ENCODE results near the gene MAK. TPM values are rescaled to one million over a fixed set of nuclear protein-coding genes. Genes with fewer than 3 reads are reported as not detected.
"Not testable (repeated sequence)": the region's sequence is repeated elsewhere in the genome, so short reads cannot be mapped to it uniquely, and the experiment has no call there.

MAK gene
- total RNA-seq, 1 donor from 2014 or later = 0.41 TPM

DNA sequence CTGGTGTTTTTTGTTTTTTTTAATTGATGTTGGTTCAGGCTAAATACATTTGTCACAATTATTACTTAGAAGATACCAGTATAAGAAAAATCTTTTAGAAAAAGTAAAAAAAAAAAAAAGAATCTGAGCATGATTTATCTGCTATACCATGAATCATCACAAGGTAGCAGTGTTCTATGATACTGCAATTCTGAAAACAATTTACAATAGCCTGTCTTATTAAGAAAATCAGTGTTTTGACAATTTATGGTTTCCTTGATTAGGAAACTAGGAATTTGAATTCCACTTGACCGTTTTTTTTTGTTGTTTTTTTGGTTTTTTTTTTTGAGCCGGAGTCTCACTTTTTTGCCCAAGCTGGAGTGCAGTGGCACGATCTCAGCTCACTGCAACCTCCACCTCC, 9.3 kb upstream of the MAK start:
- Mint-ChIP-seq H3K4me3 (ENCODE audit: low read depth) (no peak overlapping the region), H3K4me1 (ENCODE audit: low read depth) (no peaks in the 10 kb centered on the region), H3K36me3 (ENCODE audit: low read depth) (no peaks in the 10 kb centered on the region), H3K27ac (no peak overlapping the region), H3K9me3 (peaks cover 5% of the 10 kb centered on the region), H3K27me3 (ENCODE audit: low read depth) (no peaks in the 10 kb centered on the region)
- no peak for DNase-seq (ENCODE audit: low spot score)
- intact Hi-C loops (cut with micrococcal nuclease) = no loop called here

- no peak for DNase-seq (ENCODE audit: low spot score)
- intact Hi-C loops (cut with micrococcal nuclease) = no loop called here
- Mint-ChIP-seq H3K4me3 (ENCODE audit: low read depth) (no peak overlapping the region), H3K4me1 (ENCODE audit: low read depth) (peaks cover 9% of the 10 kb centered on the region), H3K36me3 (ENCODE audit: low read depth) (peaks cover 2% of the 10 kb centered on the region), H3K27me3 (ENCODE audit: low read depth) (peaks cover 6% of the 10 kb centered on the region), H3K27ac (no peak overlapping the region), H3K9me3 (peaks cover 5% of the 10 kb centered on the region)
These were observed 5.2 kb upstream of the MAK start for GRCh38 chr6:10843554-10843953.

GRCh38 chr6:10838794-10839333, 525 bp upstream of the MAK start:
- intact Hi-C loops (cut with micrococcal nuclease) = loop anchor here (1.0 to 5.0 kb wide), 6 partner anchors 92 to 434 kb away; partner anchors contain the start of genes C6orf52, PAK1IP1, SMIM13 and TMEM14B
- Mint-ChIP-seq H3K27me3 (ENCODE audit: low read depth) (peaks cover 25% of the 10 kb centered on the region), H3K4me1 (ENCODE audit: low read depth) (peaks cover 21% of the 10 kb centered on the region), H3K27ac (peak overlapping the region; percentile 98), H3K9me3 (peaks cover 5% of the 10 kb centered on the region), H3K4me3 (ENCODE audit: low read depth) (peak overlapping the region; percentile 77), H3K36me3 (ENCODE audit: low read depth) (peaks cover 2% of the 10 kb centered on the region)
- no peak for DNase-seq (ENCODE audit: low spot score)

DNA sequence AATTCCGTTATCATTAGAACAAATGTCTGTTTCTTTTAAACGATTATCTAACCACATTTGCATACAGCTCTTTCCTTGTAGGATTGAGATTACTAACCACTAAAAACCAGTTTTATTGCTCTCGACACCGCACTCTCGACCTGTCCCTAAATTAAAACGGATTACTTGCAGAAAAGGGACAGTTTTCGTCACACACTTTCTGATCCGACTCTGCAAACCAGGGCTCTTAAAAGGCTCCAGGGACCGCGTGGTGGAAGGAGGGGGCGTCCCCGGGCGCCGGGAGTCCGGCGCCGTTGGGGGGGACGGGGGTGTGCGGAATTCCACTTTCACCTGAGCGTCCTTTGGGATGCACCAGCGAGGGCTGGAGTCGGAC, 731 bp downstream of the MAK start:
- H3K27ac Mint-ChIP-seq = peak overlapping the region; percentile 98
- peaks cover 21% of the 10 kb centered on the region for H3K4me1 Mint-ChIP-seq (ENCODE audit: low read depth)
- intact Hi-C loops (cut with micrococcal nuclease) = loop anchor here (2.0 to 5.0 kb wide), 4 partner anchors 43 to 310 kb away; partner anchors contain the start of genes C6orf52, PAK1IP1 and SMIM13

DNA sequence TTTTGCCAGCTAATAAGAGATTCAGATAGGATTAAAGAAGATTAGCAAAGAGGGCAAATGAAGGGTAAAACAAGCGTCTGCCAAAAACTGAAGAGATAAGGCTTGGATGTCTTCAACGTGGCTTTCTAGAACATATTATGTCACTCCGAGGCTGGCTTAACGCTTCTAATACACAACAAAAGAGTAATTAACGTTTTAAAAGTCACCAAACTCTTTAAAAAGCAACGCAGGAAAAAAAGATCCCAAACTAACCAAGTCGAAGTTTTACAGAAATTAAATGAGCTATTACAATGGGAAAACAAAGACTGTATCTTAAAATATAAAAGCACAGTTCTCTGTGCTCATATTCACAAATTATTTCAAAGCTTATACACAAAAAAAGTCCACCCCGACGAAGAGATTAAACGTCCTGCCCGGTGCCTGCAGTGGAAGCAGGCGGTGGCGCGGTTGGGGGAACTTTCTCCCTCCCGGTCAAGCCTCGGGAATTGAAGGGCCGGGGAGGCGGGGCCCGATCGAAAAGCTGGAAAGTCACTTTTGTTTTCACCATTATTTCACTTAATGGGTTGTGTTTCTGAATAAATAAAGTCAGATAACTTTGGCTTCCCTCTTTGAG, 1.2 kb downstream of the MAK start:
- peaks cover 21% of the 10 kb centered on the region for H3K4me1 Mint-ChIP-seq (ENCODE audit: low read depth)
- H3K27me3 Mint-ChIP-seq (ENCODE audit: low read depth) = peaks cover 25% of the 10 kb centered on the region
- H3K9me3 Mint-ChIP-seq = no peaks in the 10 kb centered on the region
- peak overlapping the region; percentile 77 for H3K4me3 Mint-ChIP-seq (ENCODE audit: low read depth)
- peak overlapping the region; percentile 98 for H3K27ac Mint-ChIP-seq
- H3K36me3 Mint-ChIP-seq (ENCODE audit: low read depth) = peaks cover 2% of the 10 kb centered on the region
- no peak for DNase-seq (ENCODE audit: low spot score)
- intact Hi-C loops (cut with micrococcal nuclease) = loop anchor here (2.0 to 5.0 kb wide), 4 partner anchors 44 to 310 kb away; partner anchors contain the start of genes C6orf52, PAK1IP1 and SMIM13

More for the DNA sequence above, 731 bp downstream of the MAK start:
- DNase-seq (ENCODE audit: low spot score) = no peak
- Mint-ChIP-seq H3K9me3 (no peaks in the 10 kb centered on the region), H3K4me3 (ENCODE audit: low read depth) (peak overlapping the region; percentile 77), H3K36me3 (ENCODE audit: low read depth) (peaks cover 2% of the 10 kb centered on the region), H3K27me3 (ENCODE audit: low read depth) (peaks cover 25% of the 10 kb centered on the region)

DNA sequence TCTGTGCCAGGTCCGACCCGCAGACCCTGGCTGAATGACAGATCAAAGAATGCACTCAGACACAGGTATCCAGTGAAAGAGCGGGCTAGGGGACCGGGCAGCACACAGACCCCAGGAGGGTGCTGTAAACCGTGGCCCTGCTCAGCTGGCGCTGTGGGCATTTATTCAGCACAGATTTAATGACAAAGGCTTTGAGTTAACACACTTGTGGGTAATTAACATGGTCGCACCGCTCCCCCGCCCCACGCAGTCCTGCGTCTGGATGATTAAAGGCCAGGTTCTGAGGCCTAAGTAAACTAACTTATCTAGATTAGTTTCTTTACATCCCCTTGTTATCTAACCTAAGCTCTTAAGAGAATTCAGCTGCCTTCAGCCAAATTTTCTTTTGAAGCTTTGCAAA, 3.5 kb downstream of the MAK start:
- peaks cover 19% of the 10 kb centered on the region for H3K27me3 Mint-ChIP-seq (ENCODE audit: low read depth)
- intact Hi-C loops (cut with micrococcal nuclease) = loop anchor here (5.0 kb wide), 3 partner anchors 143 to 308 kb away; partner anchors contain the start of genes C6orf52, PAK1IP1 and SMIM13

DNA sequence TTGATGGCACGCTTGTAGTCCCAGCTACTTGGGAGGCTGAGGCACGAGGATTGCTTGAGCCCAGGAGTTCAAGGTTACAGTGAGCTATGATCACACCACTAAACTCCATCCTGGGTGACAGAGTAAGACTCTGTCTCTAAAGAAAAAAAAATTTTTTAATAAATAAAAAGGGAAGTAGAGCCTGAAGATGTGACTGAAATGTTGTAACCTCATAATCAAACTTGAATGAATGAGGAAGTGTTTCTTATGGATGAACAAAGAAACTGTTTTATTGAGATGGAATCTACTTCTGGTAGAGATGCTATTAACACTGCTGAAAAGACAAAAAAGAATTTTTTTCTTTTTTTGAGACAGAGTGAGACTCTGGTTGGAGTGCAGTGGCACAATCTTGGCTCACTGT, 6.7 kb downstream of the MAK start:
- Mint-ChIP-seq H3K36me3 (ENCODE audit: low read depth) (no peaks in the 10 kb centered on the region), H3K4me1 (ENCODE audit: low read depth) (no peaks in the 10 kb centered on the region), H3K9me3 (no peaks in the 10 kb centered on the region), H3K27me3 (ENCODE audit: low read depth) (peaks cover 10% of the 10 kb centered on the region), H3K4me3 (ENCODE audit: low read depth) (no peak overlapping the region), H3K27ac (no peak overlapping the region)
- no peak for DNase-seq (ENCODE audit: low spot score)
- intact Hi-C loops (cut with micrococcal nuclease) = no loop called here

More for the DNA sequence above, 3.5 kb downstream of the MAK start:
- H3K4me3 Mint-ChIP-seq (ENCODE audit: low read depth) = no peak overlapping the region
- H3K9me3 Mint-ChIP-seq = no peaks in the 10 kb centered on the region
- no peak for DNase-seq (ENCODE audit: low spot score)
- peaks cover 2% of the 10 kb centered on the region for H3K36me3 Mint-ChIP-seq (ENCODE audit: low read depth)
- no peak overlapping the region for H3K27ac Mint-ChIP-seq
- H3K4me1 Mint-ChIP-seq (ENCODE audit: low read depth) = peaks cover 21% of the 10 kb centered on the region

- DNase-seq (ENCODE audit: low spot score) = no peak
- H3K27me3 Mint-ChIP-seq (ENCODE audit: low read depth) = no peaks in the 10 kb centered on the region
- H3K36me3 Mint-ChIP-seq (ENCODE audit: low read depth) = no peaks in the 10 kb centered on the region
- H3K4me1 Mint-ChIP-seq (ENCODE audit: low read depth) = no peaks in the 10 kb centered on the region
- no peak overlapping the region for H3K4me3 Mint-ChIP-seq (ENCODE audit: low read depth)
- H3K27ac Mint-ChIP-seq = no peak overlapping the region
- intact Hi-C loops (cut with micrococcal nuclease) = no loop called here
- H3K9me3 Mint-ChIP-seq = no peaks in the 10 kb centered on the region
These were observed 13.5 kb downstream of the MAK start for GRCh38 chr6:10824819-10825218.

- intact Hi-C loops (cut with micrococcal nuclease) = no loop called here
- Mint-ChIP-seq H3K27ac (no peak overlapping the region), H3K4me1 (ENCODE audit: low read depth) (no peaks in the 10 kb centered on the region), H3K4me3 (ENCODE audit: low read depth) (no peak overlapping the region), H3K27me3 (ENCODE audit: low read depth) (no peaks in the 10 kb centered on the region), H3K36me3 (ENCODE audit: low read depth) (no peaks in the 10 kb centered on the region), H3K9me3 (no peaks in the 10 kb centered on the region)
- DNase-seq (ENCODE audit: low spot score) = no peak
These were observed 14.0 kb downstream of the MAK start for GRCh38 chr6:10824297-10824696.

DNA sequence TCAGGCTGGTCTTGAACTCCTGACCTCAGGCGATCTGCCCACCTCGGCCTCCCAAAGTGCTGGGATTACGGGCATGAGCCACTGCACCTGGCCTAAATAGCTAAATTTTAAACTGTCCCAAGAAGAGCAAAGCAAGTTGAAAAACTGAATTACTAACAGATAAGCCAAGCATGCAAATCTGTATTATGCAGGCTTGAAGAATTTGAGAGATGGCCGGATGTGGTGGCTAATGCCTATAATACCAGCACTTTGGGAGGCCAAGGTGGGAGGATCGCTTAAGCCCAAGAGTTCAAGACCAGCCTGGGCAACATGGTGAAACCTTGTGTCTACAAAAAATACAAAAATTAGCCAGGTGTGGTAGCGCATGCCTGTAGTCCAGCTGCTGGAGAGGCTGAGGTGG, 24.2 kb downstream of the MAK start:
- H3K27me3 Mint-ChIP-seq (ENCODE audit: low read depth); H3K4me1 Mint-ChIP-seq (ENCODE audit: low read depth); H3K27ac Mint-ChIP-seq; H3K4me3 Mint-ChIP-seq (ENCODE audit: low read depth); DNase-seq (ENCODE audit: low spot score); intact Hi-C loops (cut with micrococcal nuclease); H3K9me3 Mint-ChIP-seq; H3K36me3 Mint-ChIP-seq (ENCODE audit: low read depth): not testable (repeated sequence)

DNA sequence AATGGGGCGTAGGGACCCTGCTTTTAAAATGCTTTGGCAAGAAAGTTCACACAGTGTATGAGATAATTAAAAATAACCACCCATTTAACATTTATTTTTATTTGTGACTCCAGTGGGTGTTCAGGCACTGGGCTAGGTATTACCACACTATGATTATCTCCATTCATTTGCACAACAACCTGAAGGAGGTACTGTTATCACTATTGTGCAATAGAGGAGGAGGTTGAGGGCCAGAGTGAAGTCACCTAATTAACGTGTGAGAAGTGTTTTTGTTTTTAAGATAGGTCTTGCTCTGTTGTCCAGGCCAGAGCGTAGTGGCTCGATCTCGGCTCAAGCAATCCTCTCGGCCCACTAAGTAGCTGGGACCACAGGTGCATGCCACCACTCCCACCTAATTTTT, 29.2 kb downstream of the MAK start:
- Mint-ChIP-seq H3K4me3 (ENCODE audit: low read depth) (no peak overlapping the region), H3K4me1 (ENCODE audit: low read depth) (no peaks in the 10 kb centered on the region), H3K27me3 (ENCODE audit: low read depth) (no peaks in the 10 kb centered on the region), H3K27ac (no peak overlapping the region), H3K36me3 (ENCODE audit: low read depth) (no peaks in the 10 kb centered on the region), H3K9me3 (no peaks in the 10 kb centered on the region)
- intact Hi-C loops (cut with micrococcal nuclease) = no loop called here
- no peak for DNase-seq (ENCODE audit: low spot score)

DNA sequence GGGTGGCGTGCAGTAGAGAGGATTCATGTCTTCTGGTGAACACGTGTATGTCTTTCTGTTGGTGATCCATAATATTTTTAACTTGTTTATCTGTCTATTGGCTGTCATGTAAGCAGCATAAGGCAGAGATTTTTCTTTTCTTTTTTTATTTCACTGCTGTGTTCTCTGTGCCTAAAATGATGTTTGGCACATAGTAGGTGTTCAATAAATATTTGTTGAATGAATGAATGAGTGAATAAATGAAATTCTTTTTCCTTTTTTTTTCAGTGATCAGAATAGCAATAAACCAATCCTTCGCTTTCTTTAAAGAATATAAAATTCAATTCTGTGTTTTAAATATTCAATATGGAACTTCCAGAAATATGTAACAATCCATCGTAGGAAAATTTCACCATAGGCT, 30.0 kb downstream of the MAK start:
- intact Hi-C loops (cut with micrococcal nuclease) = no loop called here
- no peak overlapping the region for H3K4me3 Mint-ChIP-seq (ENCODE audit: low read depth)
- no peak for DNase-seq (ENCODE audit: low spot score)
- H3K36me3 Mint-ChIP-seq (ENCODE audit: low read depth) = no peaks in the 10 kb centered on the region
- H3K9me3 Mint-ChIP-seq = no peaks in the 10 kb centered on the region
- no peak overlapping the region for H3K27ac Mint-ChIP-seq
- H3K4me1 Mint-ChIP-seq (ENCODE audit: low read depth) = no peaks in the 10 kb centered on the region
- H3K27me3 Mint-ChIP-seq (ENCODE audit: low read depth) = no peaks in the 10 kb centered on the region

GRCh38 chr6:10801224-10801848, 37.0 kb downstream of the MAK start:
- H3K27me3 Mint-ChIP-seq (ENCODE audit: low read depth) = no peaks in the 10 kb centered on the region
- H3K4me3 Mint-ChIP-seq (ENCODE audit: low read depth) = no peak overlapping the region
- H3K36me3 Mint-ChIP-seq (ENCODE audit: low read depth) = no peaks in the 10 kb centered on the region
- H3K4me1 Mint-ChIP-seq (ENCODE audit: low read depth) = no peaks in the 10 kb centered on the region
- no peak overlapping the region for H3K27ac Mint-ChIP-seq
- intact Hi-C loops (cut with micrococcal nuclease) = loop anchor here (1.0 to 2.0 kb wide), 3 partner anchors 107 to 323 kb away; partner anchors contain the start of genes C6orf52 and PAK1IP1
- peak; percentile 47 for DNase-seq (ENCODE audit: low spot score)
- no peaks in the 10 kb centered on the region for H3K9me3 Mint-ChIP-seq

Data from activated T-helper 2 cell treated with anti-CD3 and anti-CD28 coated beads, Interferon-gamma antibody, Interleukin-2, Interleukin-4, amounts not matched to agents 10 μg/mL and 5 μg/mL and 100 μg/mL, durations not matched to agents 14 hours and 24 hours and 36 hours (primary cell).